Dendritic cell treated with granulocyte-macrophage colony-stimulating factor and Interleukin-4, amounts not matched to agents 40 ng/mL and 50 ng/mL, for 4 days (primary cell): ENCODE data around the gene HLA-DMA.
A peak's percentile ranks its signal among the peaks of the same experiment; 100 is the strongest.

ENCODE experiments used
- H3K27ac Mint-ChIP-seq: one replicate; pipeline ENCODE4 v1.8.0; 2022; ENCODE audit warnings: mild to moderate bottlenecking, mixed read lengths
- H3K27me3 Mint-ChIP-seq: one replicate; pipeline ENCODE4 v1.8.0; 2022; ENCODE audit warnings: mild to moderate bottlenecking, mixed read lengths
- H3K36me3 Mint-ChIP-seq: one replicate; pipeline ENCODE4 v1.8.0; 2022; ENCODE audit warnings: low read depth, mixed read lengths
- H3K4me1 Mint-ChIP-seq: one replicate; pipeline ENCODE4 v1.8.0; 2022; ENCODE audit warnings: low read depth, mixed read lengths
- H3K4me3 Mint-ChIP-seq: one replicate; pipeline ENCODE4 v1.8.0; 2022; ENCODE audit warnings: mild to moderate bottlenecking, moderate library complexity, mixed read lengths
- H3K9me3 Mint-ChIP-seq: one replicate; pipeline ENCODE4 v1.8.0; 2022; ENCODE audit warnings: mixed read lengths
- intact Hi-C: fragments of 100-400 bp; cut with micrococcal nuclease; formaldehyde crosslinking; loops from one replicate; pipeline ENCODE4 v1.15.0; 2022

The HLA-DMA gene

GRCh38 chr6:32980488-32981038 is 27.7 kb upstream of the HLA-DMA start:
- H3K4me3 Mint-ChIP-seq, result no peak overlapping the region
- no peak overlapping the region for H3K27ac Mint-ChIP-seq
- H3K4me1 Mint-ChIP-seq, result peaks cover 78% of the 10 kb centered on the region
- intact Hi-C loops, result no loop called here
- no peaks in the 10 kb centered on the region for H3K9me3 Mint-ChIP-seq
- H3K27me3 Mint-ChIP-seq, result no peaks in the 10 kb centered on the region
- H3K36me3 Mint-ChIP-seq, result peaks cover 70% of the 10 kb centered on the region

GRCh38 chr6:32979720-32980487 is 27.0 kb upstream of the HLA-DMA start:
- Mint-ChIP-seq H3K36me3 (peaks cover 77% of the 10 kb centered on the region), H3K27me3 (no peaks in the 10 kb centered on the region), H3K4me1 (peaks cover 84% of the 10 kb centered on the region), H3K9me3 (no peaks in the 10 kb centered on the region), H3K4me3 (no peak overlapping the region), H3K27ac (no peak overlapping the region)
- intact Hi-C loops, result no loop called here

GRCh38 chr6:32977953-32978324 is 25.0 kb upstream of the HLA-DMA start:
- H3K4me1 Mint-ChIP-seq, result peaks cover 75% of the 10 kb centered on the region
- no peak overlapping the region for H3K4me3 Mint-ChIP-seq

GRCh38 chr6:32977272-32977952 is 24.5 kb upstream of the HLA-DMA start:
- peaks cover 74% of the 10 kb centered on the region for H3K4me1 Mint-ChIP-seq
- H3K27ac Mint-ChIP-seq, result peak overlapping the region; percentile 27

More at GRCh38 chr6:32977953-32978324, 25.0 kb upstream of the HLA-DMA start:
- Mint-ChIP-seq H3K27ac (peak overlapping the region; percentile 27), H3K36me3 (peaks cover 96% of the 10 kb centered on the region), H3K9me3 (no peaks in the 10 kb centered on the region), H3K27me3 (no peaks in the 10 kb centered on the region)
- intact Hi-C loops, result no loop called here

GRCh38 chr6:32976334-32977069 is 23.6 kb upstream of the HLA-DMA start:
- Mint-ChIP-seq H3K9me3 (no peaks in the 10 kb centered on the region), H3K4me1 (peaks cover 65% of the 10 kb centered on the region), H3K27me3 (no peaks in the 10 kb centered on the region), H3K4me3 (peak overlapping the region; percentile 97), H3K36me3 (peaks cover 100% of the 10 kb centered on the region), H3K27ac (peak overlapping the region; percentile 42)
- intact Hi-C loops, result no loop called here

More at GRCh38 chr6:32977272-32977952, 24.5 kb upstream of the HLA-DMA start:
- intact Hi-C loops, result no loop called here
- Mint-ChIP-seq H3K9me3 (no peaks in the 10 kb centered on the region), H3K27me3 (no peaks in the 10 kb centered on the region), H3K36me3 (peaks cover 100% of the 10 kb centered on the region), H3K4me3 (peak overlapping the region; percentile 43)

- Mint-ChIP-seq H3K36me3 (peaks cover 100% of the 10 kb centered on the region), H3K4me1 (peaks cover 63% of the 10 kb centered on the region), H3K27ac (peak overlapping the region; percentile 42), H3K9me3 (no peaks in the 10 kb centered on the region), H3K4me3 (peak overlapping the region; percentile 97), H3K27me3 (no peaks in the 10 kb centered on the region)
- intact Hi-C loops, result no loop called here
Observed at GRCh38 chr6:32975886-32976285, 23.0 kb upstream of the HLA-DMA start.

- H3K27me3 Mint-ChIP-seq, result no peaks in the 10 kb centered on the region
- H3K4me1 Mint-ChIP-seq, result peaks cover 53% of the 10 kb centered on the region
- intact Hi-C loops, result loop anchor here (5.0 kb wide), 2 partner anchors 37 to 132 kb away; partner anchors contain the start of gene PSMB8
- peaks cover 100% of the 10 kb centered on the region for H3K36me3 Mint-ChIP-seq
- peak overlapping the region; percentile 100 for H3K27ac Mint-ChIP-seq
- H3K9me3 Mint-ChIP-seq, result no peaks in the 10 kb centered on the region
- H3K4me3 Mint-ChIP-seq, result peak overlapping the region; percentile 97
Observed at GRCh38 chr6:32974541-32975308, 21.8 kb upstream of the HLA-DMA start.

GRCh38 chr6:32974016-32974333 is 21.1 kb upstream of the HLA-DMA start:
- peaks cover 100% of the 10 kb centered on the region for H3K36me3 Mint-ChIP-seq
- intact Hi-C loops, result loop anchor here (5.0 kb wide), 2 partner anchors 37 to 132 kb away; partner anchors contain the start of gene PSMB8
- H3K9me3 Mint-ChIP-seq, result no peaks in the 10 kb centered on the region
- peaks cover 51% of the 10 kb centered on the region for H3K4me1 Mint-ChIP-seq
- peak overlapping the region; percentile 100 for H3K27ac Mint-ChIP-seq
- H3K4me3 Mint-ChIP-seq, result peak overlapping the region; percentile 97
- H3K27me3 Mint-ChIP-seq, result no peaks in the 10 kb centered on the region

GRCh38 chr6:32973144-32974015 is 20.5 kb upstream of the HLA-DMA start:
- peak overlapping the region; percentile 100 for H3K27ac Mint-ChIP-seq
- H3K9me3 Mint-ChIP-seq, result no peaks in the 10 kb centered on the region
- peaks cover 100% of the 10 kb centered on the region for H3K36me3 Mint-ChIP-seq
- no peaks in the 10 kb centered on the region for H3K27me3 Mint-ChIP-seq
- peak overlapping the region; percentile 97 for H3K4me3 Mint-ChIP-seq
- intact Hi-C loops, result loop anchor here (2.0 to 5.0 kb wide), 3 partner anchors 21 to 131 kb away; partner anchors contain the start of genes HLA-DMA and PSMB8
- H3K4me1 Mint-ChIP-seq, result peaks cover 45% of the 10 kb centered on the region

- H3K27ac Mint-ChIP-seq, result peak overlapping the region; percentile 100
- H3K9me3 Mint-ChIP-seq, result no peaks in the 10 kb centered on the region
- H3K4me1 Mint-ChIP-seq, result peaks cover 40% of the 10 kb centered on the region
- intact Hi-C loops, result loop anchor here (2.0 to 5.0 kb wide), 3 partner anchors 20 to 130 kb away; partner anchors contain the start of genes HLA-DMA and PSMB8
- no peaks in the 10 kb centered on the region for H3K27me3 Mint-ChIP-seq
- peak overlapping the region; percentile 97 for H3K4me3 Mint-ChIP-seq
- peaks cover 100% of the 10 kb centered on the region for H3K36me3 Mint-ChIP-seq
Observed at GRCh38 chr6:32972353-32973143, 19.7 kb upstream of the HLA-DMA start.

- Mint-ChIP-seq H3K27ac (peak overlapping the region; percentile 100), H3K9me3 (no peaks in the 10 kb centered on the region), H3K4me3 (peak overlapping the region; percentile 97), H3K36me3 (peaks cover 94% of the 10 kb centered on the region), H3K27me3 (no peaks in the 10 kb centered on the region), H3K4me1 (peaks cover 40% of the 10 kb centered on the region)
- intact Hi-C loops, result loop anchor here (2.0 to 5.0 kb wide), 3 partner anchors 19 to 129 kb away; partner anchors contain the start of genes HLA-DMA and PSMB8
Observed at GRCh38 chr6:32971581-32972352, 18.9 kb upstream of the HLA-DMA start.
